GM15510 (cell line): ENCODE measurements around the gene RADIL.

Experiments
- POLR2A ChIP-seq: IDR thresholded peaks from 3 replicates; pipeline ENCODE4 v1.6.1; 2011; ENCODE audit warnings: borderline replicate concordance; ENCODE audit not compliant: insufficient read length; ENCODE audit errors: extremely low read depth

The RADIL gene

GRCh38 chr7:4799508-4800268 is 83.8 kb downstream of the RADIL start:
- TF ChIP-seq POLR2A: no peak

- no peak for TF ChIP-seq POLR2A
These were observed 84.7 kb downstream of the RADIL start for GRCh38 chr7:4798706-4799235.

- no peak for TF ChIP-seq POLR2A
These were observed 85.4 kb downstream of the RADIL start for GRCh38 chr7:4797858-4798705.

GRCh38 chr7:4796453-4796852 is 87.1 kb downstream of the RADIL start:
- TF ChIP-seq POLR2A: no peak

- TF ChIP-seq POLR2A: no peak
These were observed 88.7 kb downstream of the RADIL start for GRCh38 chr7:4794591-4795350.

GRCh38 chr7:4792537-4793126 is 90.9 kb downstream of the RADIL start:
- TF ChIP-seq POLR2A: no peak

- no peak for TF ChIP-seq POLR2A
These were observed 91.6 kb downstream of the RADIL start for GRCh38 chr7:4791738-4792536.

GRCh38 chr7:4791101-4791737 is 92.3 kb downstream of the RADIL start:
- no peak for TF ChIP-seq POLR2A

GRCh38 chr7:4790516-4790991 is 93.0 kb downstream of the RADIL start:
- TF ChIP-seq POLR2A: no peak

GRCh38 chr7:4790078-4790465 is 93.4 kb downstream of the RADIL start:
- no peak for TF ChIP-seq POLR2A

GRCh38 chr7:4789194-4790077 is 94.1 kb downstream of the RADIL start:
- no peak for TF ChIP-seq POLR2A

- no peak for TF ChIP-seq POLR2A
These were observed 94.8 kb downstream of the RADIL start for GRCh38 chr7:4788627-4789189.
